Mesothelial cell of epicardium (in vitro differentiated cells): Measurements from ENCODE around the gene YAP1. TPM values are rescaled to one million over a fixed set of nuclear protein-coding genes. Genes with fewer than 3 reads are reported as not detected.

Experiments
- DNase-seq, 2 experiments: peaks; one replicate each; pipeline ENCODE4 v3.0.0; 2021; ENCODE audit warnings: low spot score in 2 of 2; ENCODE audit not compliant: unreplicated experiment in 2 of 2
- H3K27ac Mint-ChIP-seq: 2 replicates; pipeline ENCODE4 v1.8.0; 2021; ENCODE audit warnings: mixed read lengths
- H3K27me3 Mint-ChIP-seq: 2 replicates; pipeline ENCODE4 v1.8.0; 2021; ENCODE audit warnings: low read depth, mixed read lengths
- H3K36me3 Mint-ChIP-seq: 2 replicates; pipeline ENCODE4 v1.8.0; 2021; ENCODE audit warnings: mixed read lengths
- H3K4me1 Mint-ChIP-seq: 2 replicates; pipeline ENCODE4 v1.8.0; 2021; ENCODE audit warnings: mixed read lengths
- H3K4me3 Mint-ChIP-seq: 2 replicates; pipeline ENCODE4 v1.8.0; 2021; ENCODE audit warnings: mild to moderate bottlenecking, moderate library complexity, mixed read lengths
- H3K9me3 Mint-ChIP-seq: 2 replicates; pipeline ENCODE4 v1.8.0; 2021; ENCODE audit warnings: mixed read lengths
- total RNA-seq: library from RNA; stranded (reverse); gene quantifications from 3 replicates; pipeline ENCODE4 v1.2.1, GENCODE V29; 2021
- TF ChIP-seq, protein P1 (sequence below): fragments of 200-600 bp; sonication (generic); IDR thresholded peaks from one replicate; pipeline ENCODE4 v1.5.0; 2021; ENCODE audit warnings: antibody characterized with exemption; ENCODE audit not compliant: unreplicated experiment

The YAP1 gene
- total RNA-seq, 1 donor from 2014 or later, result 194 TPM

DNA sequence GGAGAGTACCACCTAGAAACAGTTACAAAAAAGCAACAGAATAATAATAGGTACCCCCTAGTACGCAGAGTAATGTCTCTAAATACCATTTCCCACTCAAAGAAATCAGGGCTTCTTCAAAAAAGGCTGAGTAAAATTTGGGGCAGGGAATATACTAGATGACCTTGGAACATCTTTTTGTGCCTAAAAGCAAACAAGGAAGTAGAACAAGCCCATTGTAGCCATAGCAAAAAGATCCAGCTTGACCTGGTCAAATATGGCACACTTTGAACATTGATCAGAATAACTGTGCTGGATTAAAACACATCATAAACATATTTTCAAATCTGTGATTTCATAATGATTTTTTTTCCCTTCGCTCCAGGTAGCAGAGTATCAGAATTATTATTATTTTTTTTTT is 91.5 kb downstream of the YAP1 start:
- H3K27ac Mint-ChIP-seq, result no peak overlapping the region
- peaks cover 32% of the 10 kb centered on the region for H3K4me1 Mint-ChIP-seq
- no peak overlapping the region for H3K4me3 Mint-ChIP-seq
- peaks cover 18% of the 10 kb centered on the region for H3K36me3 Mint-ChIP-seq
- H3K27me3 Mint-ChIP-seq, result no peaks in the 10 kb centered on the region
- TF ChIP-seq, protein P1, sequence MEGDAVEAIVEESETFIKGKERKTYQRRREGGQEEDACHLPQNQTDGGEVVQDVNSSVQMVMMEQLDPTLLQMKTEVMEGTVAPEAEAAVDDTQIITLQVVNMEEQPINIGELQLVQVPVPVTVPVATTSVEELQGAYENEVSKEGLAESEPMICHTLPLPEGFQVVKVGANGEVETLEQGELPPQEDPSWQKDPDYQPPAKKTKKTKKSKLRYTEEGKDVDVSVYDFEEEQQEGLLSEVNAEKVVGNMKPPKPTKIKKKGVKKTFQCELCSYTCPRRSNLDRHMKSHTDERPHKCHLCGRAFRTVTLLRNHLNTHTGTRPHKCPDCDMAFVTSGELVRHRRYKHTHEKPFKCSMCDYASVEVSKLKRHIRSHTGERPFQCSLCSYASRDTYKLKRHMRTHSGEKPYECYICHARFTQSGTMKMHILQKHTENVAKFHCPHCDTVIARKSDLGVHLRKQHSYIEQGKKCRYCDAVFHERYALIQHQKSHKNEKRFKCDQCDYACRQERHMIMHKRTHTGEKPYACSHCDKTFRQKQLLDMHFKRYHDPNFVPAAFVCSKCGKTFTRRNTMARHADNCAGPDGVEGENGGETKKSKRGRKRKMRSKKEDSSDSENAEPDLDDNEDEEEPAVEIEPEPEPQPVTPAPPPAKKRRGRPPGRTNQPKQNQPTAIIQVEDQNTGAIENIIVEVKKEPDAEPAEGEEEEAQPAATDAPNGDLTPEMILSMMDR, result no peak
- DNase-seq, result no peak
- no peaks in the 10 kb centered on the region for H3K9me3 Mint-ChIP-seq

DNA sequence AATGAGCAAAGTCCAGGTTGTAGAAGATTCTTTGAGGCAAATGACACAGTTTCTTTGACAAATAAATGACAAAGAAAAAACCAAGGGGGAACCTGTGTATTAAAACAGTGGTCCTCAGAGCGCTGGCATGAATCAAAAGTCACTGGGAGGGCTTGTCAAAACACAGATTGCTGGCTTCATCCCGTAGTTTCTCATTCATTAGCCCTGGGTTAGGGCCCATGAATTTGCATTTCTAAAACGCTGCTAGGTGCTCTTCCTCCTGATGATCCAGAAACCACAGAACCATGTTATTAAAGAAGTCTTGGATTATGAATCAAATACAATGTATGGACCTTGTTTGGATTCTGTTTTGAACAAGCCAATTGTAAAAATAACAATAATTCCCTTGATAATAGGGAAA is 92.7 kb downstream of the YAP1 start:
- no peaks in the 10 kb centered on the region for H3K9me3 Mint-ChIP-seq
- no peak for DNase-seq
- TF ChIP-seq, protein P1, result no peak
- H3K4me1 Mint-ChIP-seq, result peaks cover 21% of the 10 kb centered on the region
- H3K4me3 Mint-ChIP-seq, result no peak overlapping the region
- no peaks in the 10 kb centered on the region for H3K27me3 Mint-ChIP-seq
- H3K27ac Mint-ChIP-seq, result no peak overlapping the region
- H3K36me3 Mint-ChIP-seq, result peaks cover 28% of the 10 kb centered on the region

DNA sequence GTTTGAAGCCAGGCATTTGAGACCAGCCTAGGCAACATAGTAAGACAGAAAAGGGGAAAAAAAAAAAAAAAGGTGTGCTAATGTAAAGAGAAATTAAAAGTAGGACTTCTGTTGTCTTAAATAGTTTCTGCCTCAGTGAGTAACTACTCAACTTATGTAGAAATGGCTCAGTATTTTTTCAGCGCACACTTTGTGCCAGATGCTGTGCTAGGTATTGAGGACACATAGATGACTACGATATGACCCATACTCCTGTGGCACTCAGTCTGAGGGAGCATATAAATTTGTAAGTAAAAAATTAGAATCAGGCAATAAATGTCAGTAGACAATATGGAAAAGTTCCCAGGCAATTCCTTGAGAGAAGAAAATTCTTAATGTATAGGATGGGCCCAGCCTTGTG is 93.9 kb downstream of the YAP1 start:
- no peak overlapping the region for H3K4me3 Mint-ChIP-seq
- peak overlapping the region; percentile 58 for H3K27ac Mint-ChIP-seq
- no peaks in the 10 kb centered on the region for H3K9me3 Mint-ChIP-seq
- no peak for DNase-seq
- TF ChIP-seq, protein P1, result no peak
- peaks cover 11% of the 10 kb centered on the region for H3K4me1 Mint-ChIP-seq
- peaks cover 36% of the 10 kb centered on the region for H3K36me3 Mint-ChIP-seq
- H3K27me3 Mint-ChIP-seq, result no peaks in the 10 kb centered on the region

DNA sequence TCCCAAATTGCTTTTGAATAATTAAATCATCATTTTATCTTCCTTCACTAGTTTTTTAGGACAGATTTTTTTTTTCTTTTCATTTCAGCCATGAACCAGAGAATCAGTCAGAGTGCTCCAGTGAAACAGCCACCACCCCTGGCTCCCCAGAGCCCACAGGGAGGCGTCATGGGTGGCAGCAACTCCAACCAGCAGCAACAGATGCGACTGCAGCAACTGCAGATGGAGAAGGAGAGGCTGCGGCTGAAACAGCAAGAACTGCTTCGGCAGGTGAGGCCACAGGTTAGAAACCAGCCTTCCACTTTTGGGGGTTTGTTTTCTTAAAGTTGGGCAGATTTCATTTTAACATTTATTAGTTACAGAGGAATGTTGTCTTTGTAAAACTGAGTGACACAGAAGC is 95.6 kb downstream of the YAP1 start:
- H3K27me3 Mint-ChIP-seq, result no peaks in the 10 kb centered on the region
- no peak for DNase-seq
- no peak overlapping the region for H3K27ac Mint-ChIP-seq
- peaks cover 47% of the 10 kb centered on the region for H3K36me3 Mint-ChIP-seq
- peaks cover 6% of the 10 kb centered on the region for H3K4me1 Mint-ChIP-seq
- H3K9me3 Mint-ChIP-seq, result peaks cover 8% of the 10 kb centered on the region
- TF ChIP-seq, protein P1, result no peak
- H3K4me3 Mint-ChIP-seq, result no peak overlapping the region

DNA sequence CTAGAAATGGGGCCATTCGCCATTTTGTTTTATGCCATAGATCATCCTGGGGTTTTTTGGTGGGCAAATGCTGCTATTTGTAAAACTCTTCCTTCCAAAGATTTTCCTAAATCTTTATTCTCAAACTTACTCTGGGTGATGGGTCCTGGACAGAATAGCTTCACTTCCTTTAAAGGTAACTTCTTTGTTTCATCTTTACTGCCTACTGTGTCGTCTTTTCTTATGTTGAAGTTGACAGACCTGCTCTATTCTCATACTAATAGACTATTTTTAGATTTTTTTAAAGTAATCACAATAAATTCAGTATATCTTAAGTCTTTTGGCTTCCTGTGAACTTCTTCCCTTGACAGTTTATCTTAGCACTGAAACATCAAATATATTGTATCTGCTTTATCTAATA is 98.6 kb downstream of the YAP1 start:
- Mint-ChIP-seq H3K9me3 (peaks cover 8% of the 10 kb centered on the region), H3K4me1 (peaks cover 2% of the 10 kb centered on the region), H3K27ac (peak overlapping the region; percentile 40), H3K36me3 (peaks cover 59% of the 10 kb centered on the region), H3K27me3 (no peaks in the 10 kb centered on the region), H3K4me3 (no peak overlapping the region)
- TF ChIP-seq, protein P1, result no peak
- DNase-seq, result no peak

DNA sequence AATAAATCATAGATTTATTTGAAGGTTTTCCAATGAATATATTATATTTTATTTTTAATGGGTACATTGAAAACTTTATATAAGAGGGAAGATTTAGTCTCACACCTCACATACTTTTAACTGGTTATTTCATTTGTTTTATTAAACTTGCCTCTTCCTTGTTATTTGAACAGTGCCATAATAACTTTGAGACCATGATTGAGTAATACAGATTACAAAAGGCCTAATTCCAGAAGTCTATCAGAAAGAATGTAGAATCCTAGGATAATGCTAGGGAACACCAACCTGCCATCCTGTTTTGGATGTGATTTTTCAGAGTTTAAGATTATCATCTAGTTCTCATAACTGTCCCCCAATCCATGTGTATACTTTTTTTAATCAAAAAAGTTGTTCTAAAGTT is 104.4 kb downstream of the YAP1 start:
- H3K4me1 Mint-ChIP-seq, result no peaks in the 10 kb centered on the region
- H3K4me3 Mint-ChIP-seq, result no peak overlapping the region
- peaks cover 8% of the 10 kb centered on the region for H3K9me3 Mint-ChIP-seq
- H3K27ac Mint-ChIP-seq, result peak overlapping the region; percentile 50
- no peaks in the 10 kb centered on the region for H3K27me3 Mint-ChIP-seq
- TF ChIP-seq, protein P1, result no peak
- H3K36me3 Mint-ChIP-seq, result peaks cover 45% of the 10 kb centered on the region
- DNase-seq, result no peak
